ENCODE results near the gene SCTR. TPM values are rescaled to one million over a fixed set of nuclear protein-coding genes. Genes with fewer than 3 reads are reported as not detected.
"Not testable (repeated sequence)": the region's sequence is repeated elsewhere in the genome, so short reads cannot be mapped to it uniquely, and the experiment has no call there.

The SCTR gene
- total RNA-seq, 1 experiment from 2014 or later, result not detected

DNA sequence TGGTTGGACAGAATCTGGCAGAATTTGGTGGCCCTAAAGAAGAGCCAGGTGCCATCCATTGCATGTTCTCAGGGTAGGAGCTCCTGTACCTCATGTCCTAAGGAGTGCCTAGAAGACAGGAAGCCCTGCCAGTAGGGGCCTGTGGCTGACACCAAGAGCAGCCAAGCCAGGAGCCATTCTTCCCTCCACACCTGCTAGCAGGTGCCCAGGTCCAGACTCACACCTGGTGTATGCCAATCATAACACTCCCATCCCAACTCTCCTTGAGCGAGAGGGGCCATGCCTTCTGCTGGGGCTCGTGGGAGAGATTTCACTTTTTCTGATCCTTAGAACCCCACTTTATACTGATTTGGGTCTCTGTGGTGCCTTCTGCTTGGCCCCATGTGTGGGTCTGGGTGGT, 119.1 kb downstream of the SCTR start:
- DNase-seq, result no peak
- no peaks in the 10 kb centered on the region for H4K20me1 ChIP-seq (ENCODE audit: insufficient read depth)
- H3K4me2 ChIP-seq, result no peak overlapping the region
- no peak overlapping the region for H2AFZ ChIP-seq
- H3K27ac ChIP-seq, result no peak overlapping the region
- no peaks in the 10 kb centered on the region for H3K27me3 ChIP-seq (ENCODE audit: insufficient read depth, low read depth)
- H3K4me1 ChIP-seq (replicated peaks; ENCODE audit: insufficient read depth), result peaks cover 10% of the 10 kb centered on the region; the same call in 1 of the 2 replicates
- CTCF ChIA-PET, result no interaction called here
- no peaks in the 10 kb centered on the region for H3K9me2 ChIP-seq (ENCODE audit: insufficient read depth)
- BruUV-seq (replicated peaks), result no TSS peak
- no peak for TF ChIP-seq EZH2 (IDR thresholded peaks at IDR 0.05; ENCODE audit: low read depth)
- no peak for TF ChIP-seq CTCF (conservative IDR thresholded peaks at IDR 0.05)
- no peaks in the 10 kb centered on the region for H3K79me2 ChIP-seq (ENCODE audit: low read depth)
- no peaks in the 10 kb centered on the region for H3K36me3 ChIP-seq (ENCODE audit: low read depth)
- POLR2A ChIA-PET (ENCODE audit: unreplicated experiment), result interaction anchor here (0.6 kb wide), 1 partner anchor 71 kb away, joined by 3 read pairs; no protein-coding TSS in a partner anchor
- H3F3A ChIP-seq (ENCODE audit: insufficient read depth, low read depth), result peaks cover 4% of the 10 kb centered on the region; the same call in 1 of the 2 replicates
- intact Hi-C loops (cut with micrococcal nuclease; ENCODE audit: unreplicated experiment), result loop anchor here (5.0 kb wide), 5 partner anchors 113 to 1277 kb away; no protein-coding TSS in a partner anchor
- no peak overlapping the region for H3K4me3 ChIP-seq
- H3K9me3 ChIP-seq (ENCODE audit: insufficient read depth, low read depth), result no peaks in the 10 kb centered on the region

- H3K4me3 ChIP-seq; H2AFZ ChIP-seq; BruUV-seq (replicated peaks); H3K79me2 ChIP-seq (ENCODE audit: low read depth); H3F3A ChIP-seq (ENCODE audit: insufficient read depth, low read depth); H3K9me2 ChIP-seq (ENCODE audit: insufficient read depth); H3K27me3 ChIP-seq (ENCODE audit: insufficient read depth, low read depth); POLR2A ChIA-PET (ENCODE audit: unreplicated experiment); H3K9me3 ChIP-seq (ENCODE audit: insufficient read depth, low read depth); H3K27ac ChIP-seq; intact Hi-C loops (cut with micrococcal nuclease; ENCODE audit: unreplicated experiment); H4K20me1 ChIP-seq (ENCODE audit: insufficient read depth); H3K4me2 ChIP-seq; H3K36me3 ChIP-seq (ENCODE audit: low read depth); DNase-seq: not testable (repeated sequence)
- peaks cover 16% of the 10 kb centered on the region for H3K4me1 ChIP-seq (replicated peaks; ENCODE audit: insufficient read depth)
- CTCF ChIA-PET, result interaction anchor here (0.7 kb wide), 1 partner anchor 93 kb away, joined by 6 read pairs; no protein-coding TSS in a partner anchor
Observed at GRCh38 chr2:119403618-119404017, 120.7 kb downstream of the SCTR start.

DNA sequence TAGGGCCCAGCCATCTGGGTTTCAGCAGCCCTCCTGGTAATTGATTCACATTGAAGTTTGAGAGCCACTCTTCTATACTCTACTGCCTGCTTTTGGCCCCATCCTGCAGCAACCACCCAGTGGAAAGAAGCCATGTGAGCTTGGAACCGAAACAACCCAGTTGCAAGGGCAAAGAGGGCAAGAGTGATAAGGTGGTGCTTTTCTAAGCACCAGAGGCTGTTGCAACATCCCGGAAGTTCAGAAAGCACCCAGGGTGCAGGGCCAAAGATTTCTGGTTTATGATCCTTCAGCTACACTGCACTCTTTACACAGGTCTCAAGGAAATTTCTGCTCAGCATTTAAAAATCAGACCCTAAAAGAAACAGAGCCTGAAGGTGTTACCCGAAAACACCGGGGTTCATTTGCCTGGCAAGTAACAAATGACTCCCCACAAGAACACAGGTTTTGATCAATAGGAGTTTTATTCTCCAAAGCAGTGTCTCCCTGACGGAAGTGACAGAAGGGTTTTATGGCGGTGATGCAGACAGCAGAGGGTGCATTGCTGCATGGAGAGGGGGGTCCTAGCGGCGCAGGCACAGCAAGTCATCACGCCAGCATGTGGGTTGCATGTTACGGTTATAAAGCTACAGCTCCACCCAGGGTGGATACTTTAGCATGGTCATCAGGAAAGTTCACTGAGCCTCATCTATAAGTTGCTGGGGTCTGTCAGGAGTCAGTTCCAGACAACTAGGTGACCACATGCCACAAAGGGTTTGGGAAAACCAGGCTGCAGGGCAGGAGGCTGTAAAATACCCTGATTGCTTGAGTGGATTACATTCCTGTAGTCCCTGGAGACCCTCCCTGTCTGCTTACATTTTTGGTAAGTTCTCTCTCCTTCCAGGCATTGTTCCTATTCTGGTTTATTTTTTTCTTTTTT, 121.4 kb downstream of the SCTR start:
- Histone ChIP-seq H3K9me3 (ENCODE audit: insufficient read depth, low read depth) (no peaks in the 10 kb centered on the region), H3K27ac (no peak overlapping the region), H3F3A (ENCODE audit: insufficient read depth, low read depth) (peaks cover 17% of the 10 kb centered on the region; the same call in 1 of the 2 replicates), H2AFZ (no peak overlapping the region), H3K27me3 (ENCODE audit: insufficient read depth, low read depth) (no peaks in the 10 kb centered on the region), H3K4me3 (no peak overlapping the region), H3K9me2 (ENCODE audit: insufficient read depth) (no peaks in the 10 kb centered on the region), H4K20me1 (ENCODE audit: insufficient read depth) (no peaks in the 10 kb centered on the region), H3K79me2 (ENCODE audit: low read depth) (no peaks in the 10 kb centered on the region), H3K4me2 (no peak overlapping the region), H3K4me1 (replicated peaks; ENCODE audit: insufficient read depth) (peaks cover 21% of the 10 kb centered on the region), H3K36me3 (ENCODE audit: low read depth) (no peaks in the 10 kb centered on the region)
- intact Hi-C loops (cut with micrococcal nuclease; ENCODE audit: unreplicated experiment), result no loop called here
- TF ChIP-seq EZH2 (IDR thresholded peaks at IDR 0.05; ENCODE audit: low read depth) (no peak), CTCF (conservative IDR thresholded peaks at IDR 0.05) (no peak)
- ChIA-PET CTCF (no interaction called here), POLR2A (ENCODE audit: unreplicated experiment) (no interaction called here)
- DNase-seq, result no peak
- no TSS peak for BruUV-seq (replicated peaks)

Measured in PC-9 (cell line).